ENCODE data around the gene RAPH1. TPM values are rescaled to one million over a fixed set of nuclear protein-coding genes. Genes with fewer than 3 reads are reported as not detected.

RAPH1 gene
- total RNA-seq, 1 experiment from 2014 or later = 31.4 TPM

GRCh38 chr2:203535784-203536585 is 884 bp upstream of the RAPH1 start:
- ChIA-PET POLR2A (interaction anchor here (0.5 to 0.6 kb wide), 2 partner anchors 26 to 143 kb away, joined by 3 to 13 read pairs; no protein-coding TSS in a partner anchor), CTCF (no interaction called here)
- Histone ChIP-seq H3K27me3 (ENCODE audit: control insufficient read depth, insufficient read depth, low read length) (no peaks in the 10 kb centered on the region), H3K27ac (ENCODE audit: low read length) (peak overlapping the region; percentile 92), H3K36me3 (ENCODE audit: control insufficient read depth, insufficient read depth, low read length) (no peaks in the 10 kb centered on the region; the same call in 1 of the 2 replicates), H3K9me3 (ENCODE audit: control insufficient read depth, insufficient read depth, low read depth, low read length) (no peaks in the 10 kb centered on the region), H3K4me1 (ENCODE audit: control insufficient read depth, insufficient read depth, low read length) (peaks cover 18% of the 10 kb centered on the region), H3K4me3 (ENCODE audit: low read depth in 2 of 2, low read length in 2 of 2) (peak overlapping the region; percentile 81 to 85)
- in situ Hi-C loops (cut with HindIII; ENCODE audit: low pct_unique_long_range_greater_than_20kb, low sequenced_read_pairs) (no loop called here), intact Hi-C loops (cut with micrococcal nuclease; ENCODE audit: unreplicated experiment) (no loop called here)
- DNase-seq (ENCODE audit: low read depth, low spot score) = no peak
- TSS peak; percentile 80 for BruUV-seq (replicated peaks)
- ATAC-seq = no peak
- TF ChIP-seq POLR2AphosphoS5 (IDR thresholded peaks at IDR 0.05; ENCODE audit: low read depth, low read length) (no peak; the same call in 1 of the 2 replicates), SIN3A (IDR thresholded peaks at IDR 0.05; ENCODE audit: borderline replicate concordance, insufficient read depth, low read depth, low read length) (no peak), REST (IDR thresholded peaks at IDR 0.05; ENCODE audit: insufficient read depth in 1 of 2, low read depth in 2 of 2, low read length in 1 of 2) (no peak), CTCF (IDR thresholded peaks at IDR 0.05) (no peak), TCF7L2 (IDR thresholded peaks at IDR 0.05; ENCODE audit: low read depth, low read length) (no peak)

- Histone ChIP-seq H3K36me3 (ENCODE audit: control insufficient read depth, insufficient read depth, low read length) (no peaks in the 10 kb centered on the region; the same call in 1 of the 2 replicates), H3K4me3 (ENCODE audit: low read depth in 2 of 2, low read length in 2 of 2) (peak overlapping the region; percentile 83 to 85), H3K27ac (ENCODE audit: low read length) (peak overlapping the region; percentile 83), H3K4me1 (ENCODE audit: control insufficient read depth, insufficient read depth, low read length) (peaks cover 18% of the 10 kb centered on the region), H3K27me3 (ENCODE audit: control insufficient read depth, insufficient read depth, low read length) (no peaks in the 10 kb centered on the region), H3K9me3 (ENCODE audit: control insufficient read depth, insufficient read depth, low read depth, low read length) (no peaks in the 10 kb centered on the region)
- BruUV-seq (replicated peaks) = no TSS peak
- in situ Hi-C loops (cut with HindIII; ENCODE audit: low pct_unique_long_range_greater_than_20kb, low sequenced_read_pairs) = no loop called here
- no peak for DNase-seq (ENCODE audit: low read depth, low spot score)
- POLR2A ChIA-PET = no interaction called here
- intact Hi-C loops (cut with micrococcal nuclease; ENCODE audit: unreplicated experiment) = no loop called here
- ATAC-seq = peak; percentile 59
- CTCF ChIA-PET = no interaction called here
- TF ChIP-seq POLR2AphosphoS5 (IDR thresholded peaks at IDR 0.05; ENCODE audit: low read depth, low read length) (no peak), CTCF (IDR thresholded peaks at IDR 0.05) (no peak), TCF7L2 (IDR thresholded peaks at IDR 0.05; ENCODE audit: low read depth, low read length) (no peak), REST (IDR thresholded peaks at IDR 0.05; ENCODE audit: insufficient read depth in 1 of 2, low read depth in 2 of 2, low read length in 1 of 2) (no peak), SIN3A (IDR thresholded peaks at IDR 0.05; ENCODE audit: borderline replicate concordance, insufficient read depth, low read depth, low read length) (no peak)
These were observed 452 bp downstream of the RAPH1 start for GRCh38 chr2:203534621-203535077.

All from Panc1 (cell line).